Activated CD4-positive, alpha-beta T cell treated with anti-CD3 and anti-CD28 coated beads, Interleukin-2, amount 50 U/mL, for 4 hours (primary cell): Measurements from ENCODE around the gene DOCK10.

Source experiments
- DNase-seq, 2 experiments: peaks; one replicate each; pipeline ENCODE4 v3.0.0-alpha.2; 2020

Gene DOCK10

DNA sequence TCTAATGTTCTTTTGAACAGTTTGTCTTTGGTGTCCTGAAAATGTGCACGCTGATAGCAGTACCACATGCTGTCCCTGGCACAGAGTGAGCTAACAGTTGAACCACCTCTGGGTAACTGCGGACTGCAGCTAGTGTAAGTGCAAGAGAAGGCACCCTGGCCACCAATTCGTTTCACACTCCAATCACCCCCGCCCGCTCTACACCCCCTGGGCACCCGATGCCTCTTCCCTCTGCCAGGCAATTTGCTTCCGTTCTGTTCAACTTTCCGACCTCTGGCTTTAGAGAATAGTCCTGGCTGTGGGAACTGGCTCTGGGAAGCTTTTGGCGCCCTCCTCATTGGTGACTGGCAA lies 1.4 kb downstream of the DOCK10 start:
- peak in 1 of 2 experiments; percentile 27 for DNase-seq

DNA sequence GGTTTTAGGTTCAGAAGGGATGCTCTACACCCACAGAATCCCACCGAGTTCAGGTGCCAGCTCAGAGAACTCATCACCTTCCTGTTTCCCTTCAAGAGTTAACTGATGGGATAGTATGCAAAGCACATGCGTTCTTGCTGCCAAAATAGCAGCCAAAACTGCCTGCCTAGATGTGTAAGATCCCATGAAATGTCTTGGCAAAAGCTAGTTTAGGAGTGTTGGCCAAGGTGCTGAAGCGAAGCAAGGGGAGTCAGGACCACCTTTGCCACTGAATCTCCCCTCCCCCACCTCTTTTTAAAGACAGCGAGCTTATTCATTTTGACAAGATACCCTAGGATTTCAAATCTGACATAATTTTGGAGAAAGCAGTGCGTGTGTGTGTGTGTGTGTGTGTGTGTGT lies 2.1 kb downstream of the DOCK10 start:
- DNase-seq = no peak

DNA sequence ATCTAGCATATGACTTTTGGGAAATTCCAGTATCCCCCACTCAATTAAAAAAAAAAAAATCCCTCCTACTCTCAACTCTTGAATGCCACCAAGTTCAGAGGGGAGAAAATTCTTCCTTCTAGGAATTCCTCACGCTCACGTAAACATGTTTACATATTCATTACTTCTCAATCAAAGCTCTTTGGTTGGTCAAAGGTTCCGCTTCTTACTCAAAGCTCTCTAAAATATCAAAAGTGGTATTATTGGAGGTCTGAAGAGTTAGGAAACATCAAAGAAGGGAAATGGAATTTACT lies 4.1 kb downstream of the DOCK10 start:
- DNase-seq = no peak

DNA sequence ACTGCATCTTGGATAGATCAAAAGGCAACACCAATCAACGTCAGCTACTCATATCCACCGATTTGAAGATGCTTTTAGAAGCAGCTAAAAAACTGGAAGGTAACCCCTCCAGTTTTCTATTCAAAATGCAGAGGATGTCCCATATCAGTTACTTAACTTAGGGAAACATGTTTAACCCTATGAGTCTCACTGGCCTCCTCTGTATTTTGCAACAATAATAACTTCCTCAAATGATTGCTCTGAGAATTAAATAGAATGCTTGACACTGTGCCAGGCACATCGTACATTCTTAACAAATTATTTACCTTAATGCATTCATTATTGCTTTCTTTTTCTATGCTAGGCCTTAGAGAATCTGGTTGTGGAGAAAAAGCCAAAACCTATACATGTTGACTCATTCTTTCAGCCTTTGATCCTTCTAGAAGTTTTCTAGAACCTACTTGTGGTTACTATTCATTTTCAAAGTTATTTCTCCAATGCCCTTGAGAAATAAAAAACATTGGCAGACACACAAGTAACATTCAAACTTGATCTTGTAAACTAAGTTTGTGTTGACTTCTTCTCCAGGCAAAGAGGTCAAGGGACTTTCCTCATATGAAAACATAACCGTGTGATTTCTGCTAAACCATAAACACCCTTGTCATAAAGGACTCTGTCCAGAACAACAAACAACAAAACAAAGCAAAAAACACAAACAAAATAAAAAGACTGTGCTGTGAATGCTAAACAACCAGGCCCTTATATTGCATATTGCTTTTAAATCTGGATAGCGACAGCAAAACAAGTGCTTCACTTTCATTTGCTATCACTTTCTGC lies 4.6 kb downstream of the DOCK10 start:
- no peak for DNase-seq

DNA sequence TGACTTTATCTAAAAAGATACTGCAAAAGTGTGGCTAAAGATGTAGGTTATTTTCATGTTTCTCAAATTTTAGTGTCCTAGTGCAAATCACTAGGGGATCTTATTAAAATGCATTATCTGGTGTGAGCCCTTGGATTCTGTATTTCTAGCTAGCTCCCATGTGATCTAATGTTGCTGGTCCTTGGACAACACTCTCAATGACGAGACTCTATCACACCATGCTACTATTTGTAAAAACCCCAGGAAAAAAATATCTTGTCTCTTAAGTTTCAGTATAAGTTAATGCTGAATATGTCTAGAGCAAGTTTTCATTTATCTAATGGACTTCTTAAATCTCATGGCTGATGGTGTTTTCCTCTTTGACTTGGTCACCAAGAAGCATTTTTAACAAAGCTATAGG lies 5.8 kb downstream of the DOCK10 start:
- DNase-seq = no peak

DNA sequence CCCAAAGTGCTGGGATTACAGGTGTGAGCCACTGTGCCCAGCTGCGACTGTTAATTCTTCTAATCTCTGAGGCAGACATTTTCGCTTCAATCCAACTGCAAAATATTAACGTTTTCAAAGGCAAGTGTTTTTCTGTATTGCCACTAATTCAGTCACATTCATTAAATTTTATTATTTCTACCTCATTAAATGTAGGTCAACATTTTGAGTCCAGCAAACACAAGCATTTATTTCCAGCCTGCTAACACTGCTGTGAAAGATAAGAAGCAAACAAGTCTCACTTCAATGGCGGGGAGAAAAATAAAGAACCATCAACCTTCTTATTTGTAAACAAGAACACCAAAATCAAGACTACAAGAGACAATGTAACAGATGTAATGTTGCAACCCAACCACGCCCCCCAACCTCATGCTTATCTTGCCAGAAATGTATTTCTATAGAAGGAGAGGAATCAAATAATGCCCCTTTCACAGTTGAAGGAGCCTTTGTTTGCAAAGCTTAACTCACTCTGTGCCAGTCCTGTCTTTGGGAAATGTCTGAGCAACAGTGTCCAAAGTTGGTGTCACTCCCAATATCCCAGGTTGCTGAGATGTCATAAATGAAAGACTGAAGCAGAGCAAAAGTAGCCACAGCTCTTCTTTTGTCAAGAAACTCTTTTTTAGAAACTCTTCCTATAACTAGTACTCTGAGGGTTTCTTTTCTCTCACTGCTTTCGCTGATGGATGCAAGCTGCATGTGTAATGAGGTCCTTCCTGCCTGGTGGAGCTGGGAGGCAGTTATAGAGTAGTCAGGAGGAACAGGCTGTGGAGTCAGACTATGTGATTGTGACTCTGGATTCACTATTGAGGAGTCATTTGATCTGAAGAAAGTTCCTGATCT lies 8.6 kb downstream of the DOCK10 start:
- DNase-seq = no peak

DNA sequence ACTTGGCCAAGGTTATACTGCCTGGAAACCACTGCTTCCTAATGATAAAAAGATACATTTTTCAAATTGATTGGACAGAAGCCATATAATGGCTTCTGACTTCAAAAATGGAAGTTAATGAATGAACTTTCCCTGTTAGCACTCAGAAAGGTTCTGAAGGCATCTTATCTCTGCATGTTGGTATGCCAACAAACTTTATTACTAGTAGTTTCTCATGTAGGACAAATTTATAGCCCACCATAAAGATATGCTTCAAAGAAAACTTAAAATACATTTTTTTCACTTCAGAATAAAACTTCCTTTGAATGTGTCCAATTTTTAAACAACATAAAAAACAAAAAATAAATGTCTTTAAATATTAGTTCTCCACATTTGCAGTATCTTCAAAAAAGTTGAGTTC lies 10.0 kb downstream of the DOCK10 start:
- no peak for DNase-seq

DNA sequence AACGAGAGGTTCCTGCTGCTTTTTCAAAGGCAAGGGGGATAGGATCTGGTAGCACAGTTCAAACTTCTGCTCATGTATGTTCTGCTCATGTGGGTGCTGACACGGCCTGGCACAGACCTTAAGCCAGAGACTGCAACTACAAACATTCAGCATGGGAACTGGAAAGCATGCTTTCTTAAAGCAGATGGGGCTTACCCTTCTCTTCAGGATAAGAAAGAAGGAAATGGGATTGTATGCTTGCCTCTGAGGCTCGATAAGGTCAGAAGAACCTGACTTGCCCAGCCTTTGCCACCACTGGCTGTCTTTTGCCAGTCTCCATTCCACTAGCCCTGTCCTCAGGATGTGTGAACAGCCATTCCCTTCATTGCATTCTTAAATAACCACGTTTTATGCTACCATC lies 10.7 kb downstream of the DOCK10 start:
- no peak for DNase-seq

DNA sequence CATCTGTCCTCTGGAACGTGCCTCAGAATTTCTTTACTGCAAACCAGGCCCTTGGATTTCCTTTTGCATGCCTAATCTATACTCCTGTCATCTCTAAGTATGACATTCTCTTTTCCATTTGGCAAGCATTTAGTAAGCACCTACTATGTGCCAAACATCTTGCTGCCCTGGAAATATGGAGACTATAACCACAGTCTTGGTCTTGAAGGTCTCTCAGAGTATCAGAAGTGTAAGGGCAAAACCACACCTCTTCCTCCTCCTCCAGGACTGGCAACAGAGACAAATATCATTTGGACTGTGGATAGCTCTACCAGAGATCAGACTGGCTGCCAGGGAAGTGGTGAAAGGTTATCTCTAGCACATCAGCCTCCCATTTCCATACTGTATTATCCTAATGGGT lies 11.4 kb downstream of the DOCK10 start:
- DNase-seq = no peak

DNA sequence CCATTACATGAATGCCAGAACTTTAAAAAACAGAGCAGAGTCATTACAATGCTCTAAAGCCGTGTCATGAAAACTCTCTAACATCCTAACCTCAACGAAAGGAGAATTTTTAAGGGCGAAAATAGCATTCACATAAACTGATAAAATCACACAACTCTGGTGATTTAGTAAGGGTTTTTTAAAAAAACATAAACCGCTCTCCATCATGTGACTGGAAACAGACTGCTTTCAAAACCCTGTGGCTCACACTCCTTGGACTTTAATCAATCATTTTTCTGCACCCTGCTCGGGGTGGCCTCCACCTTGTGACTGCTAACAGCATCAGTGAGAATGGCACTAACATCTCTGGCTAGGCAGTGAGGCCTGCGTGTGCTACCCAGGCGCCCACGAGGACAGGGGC lies 12.1 kb downstream of the DOCK10 start:
- no peak for DNase-seq

DNA sequence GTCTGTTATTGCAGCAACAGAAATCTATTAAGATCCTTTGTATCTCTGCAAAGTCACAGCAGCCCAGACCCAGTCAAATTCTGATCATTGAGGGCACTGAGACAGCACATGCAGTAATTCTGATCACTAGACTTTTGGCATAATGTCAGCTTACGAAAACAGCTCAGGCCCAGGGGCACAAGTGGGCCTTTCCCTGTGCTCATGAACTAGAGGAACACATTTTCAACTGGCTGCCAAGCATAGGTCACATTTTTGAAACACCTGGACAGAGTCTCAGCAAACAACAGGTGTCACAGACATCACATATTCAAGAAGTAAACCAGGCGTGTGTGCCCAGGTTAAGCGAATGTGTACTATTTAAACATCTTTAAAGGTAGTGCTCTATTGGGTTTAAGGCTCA lies 13.7 kb downstream of the DOCK10 start:
- DNase-seq = no peak

DNA sequence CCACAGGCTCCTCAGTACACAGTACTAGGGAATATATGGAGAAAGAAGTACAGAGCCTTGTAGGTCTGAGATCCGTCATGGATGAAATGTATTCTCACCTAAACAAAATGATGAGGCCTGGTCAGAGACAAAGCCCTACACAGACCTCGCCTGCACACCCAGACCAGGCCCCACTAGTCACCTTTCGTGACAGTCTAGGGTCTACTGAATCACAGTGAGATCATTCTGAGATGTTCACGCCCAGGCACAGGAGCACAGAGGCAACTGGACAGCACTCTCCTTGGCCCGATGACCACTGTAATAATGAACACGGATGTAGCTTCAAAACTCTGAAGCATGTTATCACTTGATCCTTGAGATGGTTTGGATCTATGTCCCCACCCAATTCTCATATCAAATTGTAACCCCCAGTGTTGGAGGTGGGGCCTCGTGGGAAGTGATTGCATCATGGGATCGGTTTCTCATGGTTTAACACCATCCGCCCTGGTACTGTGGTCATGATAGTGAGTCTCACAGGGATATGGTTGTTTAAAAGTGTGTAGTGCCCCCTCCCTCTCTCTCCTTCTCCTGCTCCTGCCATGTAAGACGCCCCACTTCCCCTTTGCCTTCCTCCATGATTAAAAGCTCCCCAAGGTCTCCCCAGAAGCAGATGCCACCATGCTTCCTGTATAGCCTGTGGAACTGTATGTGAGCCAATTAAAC lies 15.1 kb downstream of the DOCK10 start:
- no peak for DNase-seq

DNA sequence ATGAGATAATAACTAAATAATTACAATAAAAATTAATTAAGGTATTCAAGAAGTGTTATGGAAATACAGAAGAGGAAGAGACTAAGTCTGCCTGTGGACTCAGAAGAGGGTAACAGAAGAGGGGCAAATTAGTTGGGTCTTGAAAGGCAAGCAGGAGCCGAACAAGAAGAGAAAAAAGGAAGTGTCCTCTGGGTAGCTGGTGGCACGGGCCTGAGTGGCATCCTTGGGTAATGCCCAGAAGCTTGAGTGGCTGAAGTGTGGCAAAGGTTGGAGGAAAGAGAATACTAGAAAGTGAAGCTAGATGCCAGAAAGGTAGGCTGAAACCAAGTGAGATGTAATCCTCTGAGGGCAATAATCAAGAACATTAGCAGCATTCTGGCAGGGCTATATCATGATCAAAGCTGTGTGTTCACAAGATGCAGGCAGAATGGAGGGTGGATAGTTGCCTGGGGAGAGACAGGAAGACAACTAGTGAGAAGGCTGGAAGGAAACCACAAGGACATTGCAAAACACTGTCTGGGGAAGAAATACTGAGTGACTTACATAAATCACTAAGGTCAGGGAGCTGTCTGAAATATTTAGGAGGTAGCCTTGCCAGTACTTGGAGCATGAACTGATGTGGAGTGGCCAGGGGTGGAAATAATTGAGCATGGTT lies 16.2 kb downstream of the DOCK10 start:
- no peak for DNase-seq

DNA sequence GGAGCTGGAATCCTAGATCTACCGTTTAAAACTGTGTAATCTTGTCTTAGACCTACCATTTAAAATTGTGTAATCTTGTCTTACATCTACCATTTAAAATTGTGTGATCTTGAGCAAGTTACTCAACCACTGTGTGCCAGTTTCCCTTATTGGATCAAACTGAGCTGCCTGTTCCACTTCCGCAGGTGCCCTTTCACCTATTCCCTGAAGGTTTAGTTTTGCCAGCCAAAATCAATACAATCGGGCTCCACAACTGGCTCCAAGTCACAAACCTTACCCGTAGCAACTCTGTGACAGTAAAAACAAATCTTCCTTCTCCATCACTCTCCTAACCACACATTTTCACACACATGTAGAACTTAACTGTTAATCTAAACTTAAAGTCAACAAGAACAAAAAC lies 20.1 kb downstream of the DOCK10 start:
- no peak for DNase-seq

DNA sequence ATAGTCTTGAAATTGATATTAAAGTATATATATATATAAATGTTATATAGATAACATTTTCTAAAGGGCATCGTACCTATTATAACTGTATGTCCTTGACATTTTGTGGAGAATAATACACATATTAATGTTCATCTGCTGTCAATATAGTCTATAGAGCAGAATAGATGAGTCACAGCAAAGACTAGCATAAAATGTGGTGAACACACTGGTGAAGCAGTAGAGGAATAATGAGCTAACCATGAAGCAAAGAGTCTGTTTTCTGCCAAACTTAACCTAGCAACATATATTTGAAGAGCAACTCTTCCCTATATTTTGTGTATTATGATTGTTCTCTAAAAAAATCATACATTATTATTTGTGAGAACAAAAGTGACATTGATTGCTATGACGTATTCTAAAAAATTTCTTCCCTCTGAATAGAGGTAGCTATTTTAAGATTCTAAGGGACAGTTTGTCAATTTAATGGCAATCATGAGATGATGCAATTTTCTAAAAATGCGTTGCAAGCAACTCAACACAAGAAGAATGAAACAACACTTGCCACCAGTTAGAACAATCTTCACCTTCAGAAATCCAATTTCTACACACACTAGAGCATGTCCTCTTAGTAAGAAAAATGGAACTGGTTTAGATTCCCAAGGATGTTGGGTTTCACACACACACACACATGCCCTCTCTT lies 22.0 kb downstream of the DOCK10 start:
- DNase-seq = no peak

DNA sequence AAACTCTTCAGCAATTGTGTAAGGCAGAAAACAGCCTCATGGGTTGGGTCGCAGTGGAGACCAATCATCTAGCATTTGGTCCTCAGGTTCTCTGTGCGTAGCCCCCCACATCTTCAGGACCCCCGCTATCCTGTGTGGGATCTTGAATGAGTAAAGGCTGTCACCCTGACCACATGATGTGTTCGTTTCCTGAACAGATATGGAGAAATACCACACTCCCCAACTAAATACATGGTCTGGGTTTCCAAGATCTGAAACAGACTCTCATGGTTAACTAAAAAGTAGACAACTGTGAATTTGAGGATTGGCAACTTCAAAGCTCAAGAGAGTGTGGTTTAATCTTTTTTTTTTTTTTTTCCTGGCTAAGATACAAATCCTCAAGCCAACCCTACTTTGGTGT lies 23.2 kb downstream of the DOCK10 start:
- DNase-seq = no peak

DNA sequence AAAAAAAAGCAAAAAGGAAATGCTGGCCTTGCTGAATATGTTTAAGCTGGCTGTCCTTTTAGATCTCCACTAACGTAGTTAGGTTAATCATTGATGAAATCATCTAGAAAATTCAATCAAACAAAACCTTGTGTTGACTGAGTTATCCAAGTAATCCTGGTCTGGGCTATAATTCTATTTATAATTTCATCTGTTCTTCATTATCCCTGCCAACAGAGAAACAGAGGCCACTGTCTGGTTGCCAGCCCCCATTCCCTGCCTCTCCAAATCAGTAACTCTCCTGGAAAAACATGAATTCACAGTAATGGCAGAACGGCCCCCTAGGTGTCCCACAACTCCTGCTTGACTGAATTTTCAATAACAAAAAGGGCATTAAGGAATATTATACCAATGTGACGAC lies 24.6 kb downstream of the DOCK10 start:
- no peak for DNase-seq

DNA sequence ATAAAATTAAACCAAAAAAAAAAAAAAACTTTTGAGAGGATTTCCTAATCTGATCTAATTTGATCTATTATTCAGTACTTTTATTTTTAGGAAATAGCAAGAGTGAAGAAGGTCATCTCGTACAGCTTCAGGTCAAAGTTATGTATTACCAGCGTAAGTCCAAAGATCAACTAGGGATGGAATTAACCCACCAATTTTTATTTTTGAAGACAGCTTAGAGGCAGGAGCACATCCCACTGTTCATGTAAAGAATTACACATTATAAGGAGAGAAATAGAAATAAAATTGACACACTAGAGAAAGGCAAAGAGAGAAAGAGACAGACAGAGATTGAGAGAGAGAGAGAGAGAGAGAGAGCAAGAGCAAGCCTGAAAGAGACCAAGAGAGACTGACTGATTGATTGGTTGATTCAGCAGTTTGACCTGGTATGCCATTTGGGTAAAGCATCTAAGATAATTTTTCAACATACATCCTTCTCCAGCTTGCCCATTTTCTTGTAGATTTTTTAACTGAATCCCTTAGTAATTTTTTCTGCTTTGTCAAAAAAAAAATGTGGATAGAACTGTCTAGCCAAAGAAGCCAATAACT lies 25.1 kb downstream of the DOCK10 start:
- no peak for DNase-seq

DNA sequence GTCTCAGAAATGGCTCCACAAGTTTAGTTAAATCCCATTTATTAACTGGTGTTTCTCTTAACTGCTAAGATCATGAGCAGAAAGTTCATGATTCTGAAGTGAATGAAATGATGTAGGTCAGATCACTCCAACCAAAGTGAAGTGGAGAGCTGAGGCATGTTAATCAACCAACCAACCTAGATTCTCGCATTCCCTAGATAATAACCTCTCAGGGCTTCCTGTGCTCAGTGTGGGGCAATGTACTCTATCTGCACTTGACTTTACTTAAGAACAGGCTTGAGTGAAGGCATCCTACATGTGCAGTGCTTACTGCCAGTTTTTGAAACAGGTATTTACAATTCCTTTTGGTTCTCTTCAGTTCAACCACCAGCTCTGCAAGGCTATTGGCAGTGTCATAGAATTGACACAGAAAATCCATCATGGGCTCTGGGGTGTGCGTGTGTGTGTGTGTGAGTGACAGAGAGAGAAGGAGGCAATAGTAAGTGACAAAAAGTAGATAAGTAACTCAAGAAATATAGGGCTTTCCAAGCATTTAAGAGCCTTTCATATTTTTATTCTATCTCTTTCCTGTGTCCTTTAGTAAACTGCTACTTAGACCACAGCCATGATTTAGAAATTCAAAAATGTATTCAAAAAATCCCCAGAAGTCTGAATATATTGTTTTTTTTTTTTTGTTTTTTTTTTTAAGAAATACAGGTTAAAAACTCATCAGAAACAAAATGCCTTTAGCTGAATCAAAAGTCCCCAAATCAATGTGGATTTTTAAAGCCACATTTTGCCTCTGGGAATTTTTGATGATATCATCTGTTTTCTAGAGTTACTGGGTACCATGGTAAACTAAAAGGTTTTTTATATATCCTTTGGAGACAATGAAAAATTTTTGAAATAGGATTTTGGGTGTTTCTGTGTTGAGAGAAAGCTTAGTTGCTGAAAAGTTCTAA lies 28.6 kb downstream of the DOCK10 start:
- DNase-seq = no peak

DNA sequence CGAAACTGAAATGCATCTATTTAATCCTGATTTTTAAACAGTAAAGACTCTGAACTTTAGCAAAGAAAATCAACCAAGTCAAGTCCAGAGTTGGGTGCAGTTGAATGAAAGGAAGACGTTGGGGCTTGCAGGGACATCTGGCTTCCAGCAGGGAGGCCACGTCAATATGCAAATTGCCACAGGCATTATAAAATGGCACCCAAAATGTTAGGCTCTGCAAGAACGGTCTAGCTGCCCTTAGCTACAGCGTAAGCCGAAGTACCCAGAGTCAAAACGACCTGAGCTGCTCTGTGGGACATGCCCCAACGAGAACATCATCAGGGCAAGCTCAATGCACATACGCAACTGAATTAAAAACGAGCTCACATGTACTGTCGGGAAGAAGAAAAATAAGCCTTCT lies 30.7 kb downstream of the DOCK10 start:
- DNase-seq = no peak

DNA sequence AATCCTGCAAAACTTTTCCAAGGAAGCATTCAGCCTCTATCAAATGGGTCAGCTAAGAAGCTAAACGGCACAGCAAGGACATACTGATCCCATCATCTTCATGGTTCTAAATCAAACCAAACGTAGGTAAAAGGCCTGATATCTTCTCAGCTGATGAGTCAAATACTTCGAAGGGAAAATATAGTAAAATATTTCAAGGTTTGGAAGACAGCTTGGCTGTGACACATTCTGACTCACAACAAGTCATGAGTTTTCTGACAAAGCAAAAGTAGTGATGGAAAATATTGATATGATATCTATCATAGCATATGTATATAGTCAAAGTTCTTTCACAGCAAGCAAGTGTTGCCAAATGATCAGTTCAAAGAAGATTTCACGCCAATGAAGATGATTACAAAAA lies 31.5 kb downstream of the DOCK10 start:
- DNase-seq = no peak
